ENCODE measurements around the gene KIDINS220.

The KIDINS220 gene

GRCh38 chr2:8722986-8723385 is 114.4 kb downstream of the KIDINS220 start:
- Histone ChIP-seq H4K91ac (ENCODE audit: low read depth, low read length) (no peak overlapping the region), H3K18ac (ENCODE audit: low read length) (no peak overlapping the region)
- no CpG with 5 or more reads among the region's 10 CpGs for WGBS (ENCODE audit: extremely low coverage, insufficient coverage, insufficient read length)

DNA sequence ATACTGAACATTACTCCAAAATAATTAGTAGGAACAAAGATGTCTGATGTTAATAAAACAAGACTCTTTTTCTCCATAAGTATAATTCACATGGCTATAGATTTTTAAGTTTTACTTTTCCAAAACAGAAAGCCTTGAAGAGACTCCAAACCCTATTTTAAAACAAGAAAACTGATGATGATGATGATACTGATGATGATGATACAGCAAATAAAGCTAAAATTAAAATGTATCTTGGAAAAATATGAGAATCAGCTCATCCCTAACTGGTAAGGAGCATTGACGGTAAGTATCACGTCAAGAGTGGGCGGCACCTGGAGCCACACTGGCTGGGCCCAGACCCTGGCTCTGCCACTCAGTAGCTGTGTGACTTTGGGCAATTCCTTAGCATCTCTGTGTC is 116.0 kb downstream of the KIDINS220 start:
- no CpG with 5 or more reads among the region's 3 CpGs for WGBS (ENCODE audit: extremely low coverage, insufficient coverage, insufficient read length)
- H4K8ac ChIP-seq (ENCODE audit: low read depth, low read length), result no peak overlapping the region
- no peak overlapping the region for H3K18ac ChIP-seq (ENCODE audit: low read length)
- H3K27me3 ChIP-seq (ENCODE audit: insufficient read depth, low read length), result no peaks in the 10 kb centered on the region
- H3K4me3 ChIP-seq (ENCODE audit: low read depth, low read length), result no peak overlapping the region
- no peaks in the 10 kb centered on the region for H3K9me3 ChIP-seq (ENCODE audit: insufficient read depth, low read depth, low read length)
- H4K91ac ChIP-seq (ENCODE audit: low read depth, low read length), result no peak overlapping the region
- H2BK120ac ChIP-seq (ENCODE audit: insufficient read depth, low read length, poor library complexity), result no peak overlapping the region
- no peak overlapping the region for H2AFZ ChIP-seq (ENCODE audit: insufficient read depth, low read length, poor library complexity)
- no peak overlapping the region for H4K12ac ChIP-seq (ENCODE audit: low read depth, low read length)
- no peak for DNase-seq
- H3K36me3 ChIP-seq (ENCODE audit: control insufficient read depth in 1 of 2, insufficient read depth in 2 of 2, low read length in 2 of 2), result no peaks in the 10 kb centered on the region
- no peak overlapping the region for H3K27ac ChIP-seq (ENCODE audit: low read depth, low read length)
- H3K4ac ChIP-seq (ENCODE audit: low read depth, low read length), result no peak overlapping the region
- no peak overlapping the region for H3K4me2 ChIP-seq (ENCODE audit: low read length)
- no peak overlapping the region for H3K23ac ChIP-seq (ENCODE audit: low read length)
- no peaks in the 10 kb centered on the region for H3K4me1 ChIP-seq (ENCODE audit: control insufficient read depth in 1 of 2, insufficient read depth in 2 of 2, low read length in 2 of 2)
- H3K9ac ChIP-seq (ENCODE audit: low read length), result no peak overlapping the region
- no peak overlapping the region for H2BK12ac ChIP-seq (ENCODE audit: low read length)
- H2BK5ac ChIP-seq (ENCODE audit: low read depth, low read length, poor library complexity), result no peak overlapping the region
- H3K14ac ChIP-seq (ENCODE audit: low read length), result no peak overlapping the region
- no peaks in the 10 kb centered on the region for H3K79me1 ChIP-seq (ENCODE audit: low read length)
- H3K79me2 ChIP-seq (ENCODE audit: control insufficient read depth, insufficient read depth, low read length, poor library complexity), result no peaks in the 10 kb centered on the region
- no peak overlapping the region for H2AK5ac ChIP-seq (ENCODE audit: low read length)

More at GRCh38 chr2:8722986-8723385, 114.4 kb downstream of the KIDINS220 start:
- Histone ChIP-seq H2BK5ac (ENCODE audit: low read depth, low read length, poor library complexity) (no peak overlapping the region), H4K12ac (ENCODE audit: low read depth, low read length) (no peak overlapping the region), H2BK120ac (ENCODE audit: insufficient read depth, low read length, poor library complexity) (no peak overlapping the region), H3K27ac (ENCODE audit: low read depth, low read length) (no peak overlapping the region), H3K9me3 (ENCODE audit: insufficient read depth, low read depth, low read length) (no peaks in the 10 kb centered on the region), H3K79me2 (ENCODE audit: control insufficient read depth, insufficient read depth, low read length, poor library complexity) (no peaks in the 10 kb centered on the region), H3K4ac (ENCODE audit: low read depth, low read length) (no peak overlapping the region), H3K23ac (ENCODE audit: low read length) (no peak overlapping the region), H3K14ac (ENCODE audit: low read length) (no peak overlapping the region), H3K9ac (ENCODE audit: low read length) (no peak overlapping the region), H2BK12ac (ENCODE audit: low read length) (no peak overlapping the region), H3K4me2 (ENCODE audit: low read length) (no peak overlapping the region), H2AFZ (ENCODE audit: insufficient read depth, low read length, poor library complexity) (no peak overlapping the region), H3K36me3 (ENCODE audit: control insufficient read depth in 1 of 2, insufficient read depth in 2 of 2, low read length in 2 of 2) (no peaks in the 10 kb centered on the region), H3K27me3 (ENCODE audit: insufficient read depth, low read length) (no peaks in the 10 kb centered on the region), H4K8ac (ENCODE audit: low read depth, low read length) (no peak overlapping the region), H2AK5ac (ENCODE audit: low read length) (no peak overlapping the region), H3K4me1 (ENCODE audit: control insufficient read depth in 1 of 2, insufficient read depth in 2 of 2, low read length in 2 of 2) (no peaks in the 10 kb centered on the region), H3K79me1 (ENCODE audit: low read length) (no peaks in the 10 kb centered on the region), H3K4me3 (ENCODE audit: low read depth, low read length) (no peak overlapping the region)
- no peak for DNase-seq

DNA sequence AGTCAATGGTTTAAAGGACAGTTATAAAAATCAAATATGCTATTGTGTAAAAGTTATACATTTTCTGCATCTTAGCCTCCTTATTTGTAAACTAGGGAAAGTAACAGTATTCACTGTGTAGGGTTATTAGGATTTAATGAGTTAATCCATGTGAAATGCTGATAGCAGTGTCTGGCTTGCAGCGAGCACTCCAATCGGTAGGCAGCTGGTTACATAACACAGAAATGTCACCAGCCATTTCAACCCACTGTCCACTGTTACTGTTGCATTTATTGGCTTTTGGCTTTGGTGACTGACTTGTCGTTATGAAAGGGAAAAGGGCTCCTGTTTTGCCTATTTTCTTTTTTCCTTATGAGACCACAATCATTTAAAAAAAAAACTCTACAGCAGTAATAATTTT is 116.7 kb downstream of the KIDINS220 start:
- no CpG with 5 or more reads among the region's 3 CpGs for WGBS (ENCODE audit: extremely low coverage, insufficient coverage, insufficient read length)
- Histone ChIP-seq H3K23ac (ENCODE audit: low read length) (no peak overlapping the region), H3K79me2 (ENCODE audit: control insufficient read depth, insufficient read depth, low read length, poor library complexity) (no peaks in the 10 kb centered on the region)

DNA sequence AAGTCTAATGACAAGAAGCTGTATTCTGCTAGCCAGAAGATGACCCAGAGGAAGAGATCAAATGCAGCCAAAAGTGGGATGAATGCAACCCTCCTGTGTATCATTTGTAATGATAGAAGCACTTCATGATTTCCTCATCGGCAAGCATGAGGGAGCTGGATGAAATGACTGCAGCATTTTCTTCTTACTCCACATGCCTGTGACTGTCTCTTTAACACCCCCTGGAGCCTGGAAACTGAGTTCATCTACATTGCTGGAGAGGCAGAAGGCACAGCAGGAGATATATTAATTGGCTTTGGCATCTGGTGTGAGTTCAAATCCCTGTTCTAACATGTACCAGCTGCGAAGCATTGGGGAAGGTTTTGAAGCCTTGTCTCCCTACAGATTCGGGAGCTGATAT is 117.9 kb downstream of the KIDINS220 start:
- no CpG with 5 or more reads among the region's 3 CpGs for WGBS (ENCODE audit: extremely low coverage, insufficient coverage, insufficient read length)
- no peak overlapping the region for H3K23ac ChIP-seq (ENCODE audit: low read length)
- H3K27me3 ChIP-seq (ENCODE audit: insufficient read depth, low read length), result no peaks in the 10 kb centered on the region
- H3K4me1 ChIP-seq (ENCODE audit: control insufficient read depth in 1 of 2, insufficient read depth in 2 of 2, low read length in 2 of 2), result no peaks in the 10 kb centered on the region
- H3K4me2 ChIP-seq (ENCODE audit: low read length), result no peak overlapping the region
- no peak overlapping the region for H3K4ac ChIP-seq (ENCODE audit: low read depth, low read length)
- H3K14ac ChIP-seq (ENCODE audit: low read length), result no peak overlapping the region
- no peak overlapping the region for H2BK12ac ChIP-seq (ENCODE audit: low read length)
- H2BK5ac ChIP-seq (ENCODE audit: low read depth, low read length, poor library complexity), result no peak overlapping the region
- no peaks in the 10 kb centered on the region for H3K36me3 ChIP-seq (ENCODE audit: control insufficient read depth in 1 of 2, insufficient read depth in 2 of 2, low read length in 2 of 2)
- no peak overlapping the region for H3K4me3 ChIP-seq (ENCODE audit: low read depth, low read length)
- no peak overlapping the region for H2AK5ac ChIP-seq (ENCODE audit: low read length)
- H3K18ac ChIP-seq (ENCODE audit: low read length), result no peak overlapping the region
- H3K9me3 ChIP-seq (ENCODE audit: insufficient read depth, low read depth, low read length), result no peaks in the 10 kb centered on the region
- no peaks in the 10 kb centered on the region for H3K79me2 ChIP-seq (ENCODE audit: control insufficient read depth, insufficient read depth, low read length, poor library complexity)
- H4K8ac ChIP-seq (ENCODE audit: low read depth, low read length), result no peak overlapping the region
- no peaks in the 10 kb centered on the region for H3K79me1 ChIP-seq (ENCODE audit: low read length)
- H2BK120ac ChIP-seq (ENCODE audit: insufficient read depth, low read length, poor library complexity), result no peak overlapping the region
- H3K9ac ChIP-seq (ENCODE audit: low read length), result no peak overlapping the region
- H2AFZ ChIP-seq (ENCODE audit: insufficient read depth, low read length, poor library complexity), result no peak overlapping the region
- no peak overlapping the region for H3K27ac ChIP-seq (ENCODE audit: low read depth, low read length)
- H4K12ac ChIP-seq (ENCODE audit: low read depth, low read length), result no peak overlapping the region
- peak in 1 of 2 donors; percentile 54 for DNase-seq
- H4K91ac ChIP-seq (ENCODE audit: low read depth, low read length), result no peak overlapping the region

More for the DNA sequence above, 116.7 kb downstream of the KIDINS220 start:
- Histone ChIP-seq H4K91ac (ENCODE audit: low read depth, low read length) (no peak overlapping the region), H3K4me1 (ENCODE audit: control insufficient read depth in 1 of 2, insufficient read depth in 2 of 2, low read length in 2 of 2) (no peaks in the 10 kb centered on the region), H3K27me3 (ENCODE audit: insufficient read depth, low read length) (no peaks in the 10 kb centered on the region), H3K4me2 (ENCODE audit: low read length) (no peak overlapping the region), H3K79me1 (ENCODE audit: low read length) (no peaks in the 10 kb centered on the region), H4K8ac (ENCODE audit: low read depth, low read length) (no peak overlapping the region), H3K18ac (ENCODE audit: low read length) (no peak overlapping the region), H2BK5ac (ENCODE audit: low read depth, low read length, poor library complexity) (no peak overlapping the region), H3K14ac (ENCODE audit: low read length) (no peak overlapping the region), H3K4me3 (ENCODE audit: low read depth, low read length) (no peak overlapping the region), H2BK120ac (ENCODE audit: insufficient read depth, low read length, poor library complexity) (no peak overlapping the region), H4K12ac (ENCODE audit: low read depth, low read length) (no peak overlapping the region), H2BK12ac (ENCODE audit: low read length) (no peak overlapping the region), H2AFZ (ENCODE audit: insufficient read depth, low read length, poor library complexity) (no peak overlapping the region), H3K9ac (ENCODE audit: low read length) (no peak overlapping the region), H3K4ac (ENCODE audit: low read depth, low read length) (no peak overlapping the region), H3K36me3 (ENCODE audit: control insufficient read depth in 1 of 2, insufficient read depth in 2 of 2, low read length in 2 of 2) (no peaks in the 10 kb centered on the region), H3K9me3 (ENCODE audit: insufficient read depth, low read depth, low read length) (no peaks in the 10 kb centered on the region), H3K27ac (ENCODE audit: low read depth, low read length) (no peak overlapping the region), H2AK5ac (ENCODE audit: low read length) (no peak overlapping the region)
- DNase-seq, result no peak

All from trophoblast cell (in vitro differentiated cells and primary cell).